GM12878 (cell line): ENCODE results near the gene PKN3. TPM values are rescaled to one million over a fixed set of nuclear protein-coding genes. Genes with fewer than 3 reads are reported as not detected.
A peak's percentile ranks its signal among the peaks of the same experiment; 100 is the strongest.

Experiments
- ASH2L ChIP-seq: fragments of 300-600, 200-600 bp; sonication (generic); IDR thresholded peaks from 2 replicates; pipeline ENCODE4 v1.6.1; 2017; ENCODE audit warnings: low read depth, mild to moderate bottlenecking, borderline replicate concordance
- CREM ChIP-seq: IDR thresholded peaks from 2 replicates; pipeline ENCODE4 v1.6.1; 2014; ENCODE audit warnings: antibody characterized with exemption, low read depth
- NFXL1 ChIP-seq: fragments of 450-650 bp; IDR thresholded peaks from 2 replicates; pipeline ENCODE4 v1.6.1; 2017; ENCODE audit warnings: antibody characterized with exemption, mild to moderate bottlenecking, borderline replicate concordance
- NFYA ChIP-seq: IDR thresholded peaks from 2 replicates; pipeline ENCODE4 v1.6.1; 2011; ENCODE audit warnings: low read depth, mild to moderate bottlenecking, low read length, improper control_type of control experiment, borderline replicate concordance
- NFYB ChIP-seq: IDR thresholded peaks from 2 replicates; pipeline ENCODE4 v1.6.1; 2011; ENCODE audit warnings: low read depth, mild to moderate bottlenecking, low read length, improper control_type of control experiment, moderate library complexity; ENCODE audit not compliant: insufficient read depth
- NR2F1 ChIP-seq: fragments of 450-650 bp; conservative IDR thresholded peaks from 2 replicates; pipeline ENCODE4 v1.6.1; 2017; ENCODE audit warnings: mild to moderate bottlenecking
- POU2F2 ChIP-seq: IDR thresholded peaks from 3 replicates; pipeline ENCODE4 v1.6.1; 2011; ENCODE audit warnings: low read depth, mild to moderate bottlenecking, low read length, borderline replicate concordance
- PRDM15 ChIP-seq: fragments of 450-650 bp; formaldehyde crosslinking; IDR thresholded peaks from 2 replicates; pipeline ENCODE4 v1.4.0; 2020; ENCODE audit warnings: mild to moderate bottlenecking, moderate library complexity
- RELB ChIP-seq: fragments of 450-650 bp; IDR thresholded peaks from 2 replicates; pipeline ENCODE4 v1.6.1; 2017; ENCODE audit warnings: low read depth, mild to moderate bottlenecking, moderate library complexity
- RFX5 ChIP-seq: IDR thresholded peaks from 2 replicates; pipeline ENCODE4 v1.6.1; 2011; ENCODE audit warnings: low read depth, low read length, improper control_type of control experiment
- SMAD1 ChIP-seq: fragments of 450-650 bp; IDR thresholded peaks from 2 replicates; pipeline ENCODE4 v1.6.1; 2018; ENCODE audit warnings: mild to moderate bottlenecking, low read depth; ENCODE audit not compliant: partially characterized antibody
- SMARCA5 ChIP-seq: fragments of 450-650 bp; IDR thresholded peaks from 2 replicates; pipeline ENCODE4 v1.6.1; 2017; ENCODE audit warnings: mild to moderate bottlenecking
- SMC3 ChIP-seq: IDR thresholded peaks from 2 replicates; pipeline ENCODE4 v1.6.1; 2011; ENCODE audit warnings: low read length, improper control_type of control experiment, borderline replicate concordance
- SREBF2 ChIP-seq: IDR thresholded peaks from 2 replicates; pipeline ENCODE4 v1.6.1; 2012; ENCODE audit warnings: mild to moderate bottlenecking, low read length
- SRF ChIP-seq, 2 experiments: IDR thresholded peaks; 2 replicates each; pipeline ENCODE4 v1.6.1; 2011; ENCODE audit warnings: low read depth in 2 of 2, low read length in 2 of 2, mild to moderate bottlenecking in 1 of 2, moderate library complexity in 1 of 2
- TCF3 ChIP-seq: IDR thresholded peaks from 2 replicates; pipeline ENCODE4 v1.6.1; 2012; ENCODE audit warnings: low read depth, mild to moderate bottlenecking, low read length, borderline replicate concordance; ENCODE audit not compliant: insufficient read depth
- WRNIP1 ChIP-seq: IDR thresholded peaks from 2 replicates; pipeline ENCODE4 v1.6.1; 2011; ENCODE audit warnings: low read depth, low read length, improper control_type of control experiment, borderline replicate concordance
- ZBED1 ChIP-seq: IDR thresholded peaks from 2 replicates; pipeline ENCODE4 v1.6.1; 2016; ENCODE audit warnings: borderline replicate concordance
- ZNF622 ChIP-seq: fragments of 450-650 bp; IDR thresholded peaks from 2 replicates; pipeline ENCODE4 v1.6.1; 2017; ENCODE audit warnings: mild to moderate bottlenecking, inconsistent platforms
- polyA plus RNA-seq, 11 experiments: library from polyadenylated mRNA; depleted of rRNA in 4 of 11; unstranded in 6 of 11; stranded (reverse) in 5 of 11; fragments of >200 nt; fragmentation: Nextera tagmentation in 4 of 11; fragmentation: Illumina TruSeq in 1 of 11; extraction: Ambion mirVana in 4 of 11; extraction: Trizol in 1 of 11; gene quantifications; 1 replicate in 1 of 11; 2 replicates in 10 of 11; pipeline versions ENCODE4 v1.2.1 to v1.2.3, GENCODE V29; 2011 to 2016; ENCODE audit warnings: inconsistent platforms in 2 of 11, missing spikeins in 2 of 11, low read depth in 1 of 11
- total RNA-seq, 4 experiments: library from RNA; depleted of rRNA in 3 of 4; stranded (reverse); fragments of >200 nt in 3 of 4; fragmentation: Illumina TruSeq in 1 of 4; extraction: Trizol in 1 of 4; gene quantifications; 2 replicates each; pipeline versions ENCODE4 v1.2.1 to v1.2.3, GENCODE V29; 2013 to 2021
- TF ChIP-seq, protein P1 (sequence below): fragments of 450-650 bp; conservative IDR thresholded peaks from 2 replicates; pipeline ENCODE4 v1.6.1; 2017; ENCODE audit warnings: mild to moderate bottlenecking, moderate library complexity
- TF ChIP-seq, protein P2 (sequence below): fragments of 450-650 bp; IDR thresholded peaks from 2 replicates; pipeline ENCODE4 v1.6.1; 2016; ENCODE audit warnings: mild to moderate bottlenecking

PKN3 gene
- total and polyA plus RNA-seq, 10 of the 15 experiments (the other 5 are each of a cell fraction or from before 2014, with no cell fraction given) = 0.35 to 11.0 (median 3.3) TPM

DNA sequence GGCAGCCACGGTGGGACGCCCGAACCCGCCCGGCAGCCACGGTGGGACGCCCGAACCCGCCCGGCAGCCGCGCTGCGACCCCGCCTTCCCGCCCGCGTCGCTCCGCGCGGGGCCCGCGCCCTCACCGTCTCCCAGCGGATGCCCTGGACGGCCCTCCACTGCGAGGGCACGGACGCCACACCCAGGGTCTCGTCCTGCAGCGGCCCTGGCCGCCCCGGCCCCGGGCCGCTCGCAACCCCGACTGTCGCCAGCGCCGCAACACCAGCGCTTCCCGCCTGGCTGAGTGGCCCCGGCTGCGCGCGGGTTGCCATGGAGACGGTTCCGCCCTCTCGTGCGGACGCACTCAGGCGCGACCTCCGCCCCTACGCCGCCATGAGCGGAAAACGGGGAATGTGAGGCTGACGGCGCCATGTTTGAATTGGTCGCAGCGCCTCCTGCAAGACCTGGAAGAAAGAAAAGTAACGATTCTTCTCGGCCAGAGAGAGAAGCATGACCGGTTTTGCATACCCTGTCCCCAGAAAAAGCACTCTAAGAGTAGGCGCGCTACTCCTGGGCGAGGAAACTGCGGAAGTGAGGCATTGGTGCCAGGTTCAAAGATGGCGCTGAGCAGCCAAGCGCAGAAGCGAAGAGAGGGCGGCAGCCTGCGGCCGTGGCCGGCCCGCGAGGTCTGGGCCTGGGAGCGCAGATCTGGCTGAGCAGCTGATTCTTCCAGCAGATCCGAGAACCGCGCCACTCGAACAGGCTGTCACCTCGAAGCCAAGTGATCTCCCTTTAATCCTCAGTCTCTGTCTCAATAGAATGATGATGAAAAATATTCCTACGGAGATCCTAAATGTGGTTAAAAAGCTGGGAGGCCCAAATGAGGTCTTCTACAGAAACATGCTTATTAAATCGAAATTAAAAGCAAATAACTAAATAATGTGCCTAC is 45.6 kb upstream of the PKN3 start, which contains the start of gene DYNC2I2 (continued):
- no peak; the same call in 1 of the 2 replicates for TF ChIP-seq SMC3
- no peak for TF ChIP-seq PRDM15
- TF ChIP-seq SREBF2 = no peak
- TF ChIP-seq RFX5 = no peak
- TF ChIP-seq NR2F1 = peak; percentile 78; the same call in 1 of the 2 replicates
- TF ChIP-seq SRF (IDR thresholded peaks at IDR 0.05; ENCODE audit: low read depth in 2 of 2, low read length in 2 of 2) = no peak
- 0 out of 2 replicates have a peak, but pooled peaks have one; percentile 27 for TF ChIP-seq TCF3
- 0 out of 2 replicates have a peak, but pooled peaks have one; percentile 61 for TF ChIP-seq NFXL1
- peak; percentile 63; the same call in 1 of the 2 replicates for TF ChIP-seq ASH2L
- peak; percentile 79 for TF ChIP-seq RELB
- TF ChIP-seq SMAD1 = no peak
- TF ChIP-seq, protein P1, sequence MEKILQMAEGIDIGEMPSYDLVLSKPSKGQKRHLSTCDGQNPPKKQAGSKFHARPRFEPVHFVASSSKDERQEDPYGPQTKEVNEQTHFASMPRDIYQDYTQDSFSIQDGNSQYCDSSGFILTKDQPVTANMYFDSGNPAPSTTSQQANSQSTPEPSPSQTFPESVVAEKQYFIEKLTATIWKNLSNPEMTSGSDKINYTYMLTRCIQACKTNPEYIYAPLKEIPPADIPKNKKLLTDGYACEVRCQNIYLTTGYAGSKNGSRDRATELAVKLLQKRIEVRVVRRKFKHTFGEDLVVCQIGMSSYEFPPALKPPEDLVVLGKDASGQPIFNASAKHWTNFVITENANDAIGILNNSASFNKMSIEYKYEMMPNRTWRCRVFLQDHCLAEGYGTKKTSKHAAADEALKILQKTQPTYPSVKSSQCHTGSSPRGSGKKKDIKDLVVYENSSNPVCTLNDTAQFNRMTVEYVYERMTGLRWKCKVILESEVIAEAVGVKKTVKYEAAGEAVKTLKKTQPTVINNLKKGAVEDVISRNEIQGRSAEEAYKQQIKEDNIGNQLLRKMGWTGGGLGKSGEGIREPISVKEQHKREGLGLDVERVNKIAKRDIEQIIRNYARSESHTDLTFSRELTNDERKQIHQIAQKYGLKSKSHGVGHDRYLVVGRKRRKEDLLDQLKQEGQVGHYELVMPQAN = peak; percentile 86
- no peak for TF ChIP-seq NFYA
- TF ChIP-seq SMARCA5 = peak; percentile 84
- peak; percentile 77; the same call in 2 of the 3 replicates for TF ChIP-seq POU2F2
- no peak for TF ChIP-seq NFYB
- no peak for TF ChIP-seq WRNIP1
- TF ChIP-seq, protein P2, sequence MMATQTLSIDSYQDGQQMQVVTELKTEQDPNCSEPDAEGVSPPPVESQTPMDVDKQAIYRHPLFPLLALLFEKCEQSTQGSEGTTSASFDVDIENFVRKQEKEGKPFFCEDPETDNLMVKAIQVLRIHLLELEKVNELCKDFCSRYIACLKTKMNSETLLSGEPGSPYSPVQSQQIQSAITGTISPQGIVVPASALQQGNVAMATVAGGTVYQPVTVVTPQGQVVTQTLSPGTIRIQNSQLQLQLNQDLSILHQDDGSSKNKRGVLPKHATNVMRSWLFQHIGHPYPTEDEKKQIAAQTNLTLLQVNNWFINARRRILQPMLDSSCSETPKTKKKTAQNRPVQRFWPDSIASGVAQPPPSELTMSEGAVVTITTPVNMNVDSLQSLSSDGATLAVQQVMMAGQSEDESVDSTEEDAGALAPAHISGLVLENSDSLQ = 0 out of 2 replicates have a peak, but pooled peaks have one; percentile 6
- peak; percentile 72 for TF ChIP-seq CREM
- no peak for TF ChIP-seq ZNF622
- no peak for TF ChIP-seq ZBED1
